Adipocyte (in vitro differentiated cells): ENCODE results near the gene ZNF446.
A peak's percentile ranks its signal among the peaks of the same experiment; 100 is the strongest.
"Not testable (repeated sequence)": the region's sequence is repeated elsewhere in the genome, so short reads cannot be mapped to it uniquely, and the experiment has no call there.

ENCODE experiments used
- DNase-seq: peaks from one replicate; pipeline ENCODE4 v3.0.0-alpha.2; 2015; ENCODE audit warnings: low read depth
- H3K27me3 ChIP-seq: replicated peaks from 2 replicates; pipeline ENCODE4 v1.7.0; 2013; ENCODE audit warnings: mild to moderate bottlenecking, low read length, moderate library complexity; ENCODE audit not compliant: control insufficient read depth, insufficient read depth
- H3K36me3 ChIP-seq: 2 replicates; pipeline ENCODE4 v1.7.0; 2013; ENCODE audit warnings: low read length, mild to moderate bottlenecking, moderate library complexity; ENCODE audit not compliant: control insufficient read depth, insufficient read depth, severe bottlenecking
- H3K4me1 ChIP-seq: 2 replicates; pipeline ENCODE4 v1.7.0; 2013; ENCODE audit warnings: mild to moderate bottlenecking, low read length, moderate library complexity; ENCODE audit not compliant: control insufficient read depth, insufficient read depth
- H3K4me3 ChIP-seq: 2 replicates; pipeline ENCODE4 v1.7.0; 2013; ENCODE audit warnings: mild to moderate bottlenecking, low read length, moderate library complexity
- H3K9ac ChIP-seq: 2 replicates; pipeline ENCODE4 v1.7.0; 2013; ENCODE audit warnings: mild to moderate bottlenecking, low read length, moderate library complexity
- H3K9me3 ChIP-seq: 2 replicates; pipeline ENCODE4 v1.7.0; 2013; ENCODE audit warnings: mild to moderate bottlenecking, low read length, moderate library complexity; ENCODE audit not compliant: control insufficient read depth

The ZNF446 gene

GRCh38 chr19:58475714-58476497 is at the start of gene ZNF446:
TSS of gene ZNF446 (plus strand) at chr19:58476352. CDS start at chr19:58477219, 867 bp downstream.
- peaks cover 17% of the 10 kb centered on the region for H3K36me3 ChIP-seq
- peaks cover 22% of the 10 kb centered on the region for H3K4me1 ChIP-seq
- no peaks in the 10 kb centered on the region for H3K9me3 ChIP-seq
- peak within 1 kb of the TSS; percentile 92 for H3K9ac ChIP-seq
- peak; percentile 95 for DNase-seq
- peak within 1 kb of the TSS; percentile 89 for H3K4me3 ChIP-seq
- no peaks in the 10 kb centered on the region for H3K27me3 ChIP-seq

- Histone ChIP-seq H3K4me3 (no peak overlapping the region), H3K4me1 (no peaks in the 10 kb centered on the region), H3K36me3 (peaks cover 44% of the 10 kb centered on the region), H3K9ac (no peak overlapping the region), H3K27me3 (no peaks in the 10 kb centered on the region), H3K9me3 (peaks cover 56% of the 10 kb centered on the region)
- DNase-seq, result no peak
Observed at GRCh38 chr19:58428617-58429016, 47.5 kb upstream of the ZNF446 start.

GRCh38 chr19:58429745-58430144 is 46.4 kb upstream of the ZNF446 start:
- peak overlapping the region; percentile 60 for H3K4me3 ChIP-seq
- no peaks in the 10 kb centered on the region for H3K4me1 ChIP-seq
- H3K9me3 ChIP-seq, result peaks cover 67% of the 10 kb centered on the region
- DNase-seq, result no peak
- H3K27me3 ChIP-seq, result no peaks in the 10 kb centered on the region
- peaks cover 54% of the 10 kb centered on the region for H3K36me3 ChIP-seq
- no peak overlapping the region for H3K9ac ChIP-seq

GRCh38 chr19:58434217-58434616 is 41.9 kb upstream of the ZNF446 start:
- H3K36me3 ChIP-seq, result peaks cover 74% of the 10 kb centered on the region
- H3K9me3 ChIP-seq, result peaks cover 82% of the 10 kb centered on the region
- H3K4me3 ChIP-seq, result peak overlapping the region; percentile 65
- DNase-seq, result no peak
- no peaks in the 10 kb centered on the region for H3K27me3 ChIP-seq
- H3K4me1 ChIP-seq, result peaks cover 5% of the 10 kb centered on the region
- no peak overlapping the region for H3K9ac ChIP-seq

GRCh38 chr19:58439576-58440554 is 36.3 kb upstream of the ZNF446 start, which contains the start of gene ZNF132:
TSS of gene ZNF132 (minus strand) at chr19:58440153. CDS start at chr19:58439821, 332 bp downstream.
- peaks cover 17% of the 10 kb centered on the region for H3K4me1 ChIP-seq
- H3K27me3 ChIP-seq, result no peaks in the 10 kb centered on the region
- peaks cover 23% of the 10 kb centered on the region for H3K36me3 ChIP-seq
- H3K9ac ChIP-seq, result peak within 1 kb of the TSS; percentile 87
- peak; percentile 100 for DNase-seq
- H3K9me3 ChIP-seq, result peaks cover 27% of the 10 kb centered on the region
- peak within 1 kb of the TSS; percentile 92 for H3K4me3 ChIP-seq

GRCh38 chr19:58440556-58440955 is 35.6 kb upstream of the ZNF446 start:
- no peaks in the 10 kb centered on the region for H3K27me3 ChIP-seq

GRCh38 chr19:58442986-58443385 is 33.2 kb upstream of the ZNF446 start:
- H3K27me3 ChIP-seq, H3K9me3 ChIP-seq, H3K36me3 ChIP-seq, H3K9ac ChIP-seq, H3K4me3 ChIP-seq, DNase-seq: not testable (repeated sequence)
- peaks cover 17% of the 10 kb centered on the region for H3K4me1 ChIP-seq

More at GRCh38 chr19:58440556-58440955, 35.6 kb upstream of the ZNF446 start:
- Histone ChIP-seq H3K36me3 (peaks cover 16% of the 10 kb centered on the region), H3K9me3 (peaks cover 20% of the 10 kb centered on the region), H3K9ac (peak overlapping the region; percentile 69), H3K4me3 (peak overlapping the region; percentile 92), H3K4me1 (peaks cover 17% of the 10 kb centered on the region)
- no peak for DNase-seq

GRCh38 chr19:58448860-58449259 is 27.3 kb upstream of the ZNF446 start:
- not testable (repeated sequence) for H3K4me3 ChIP-seq, H3K9me3 ChIP-seq, H3K36me3 ChIP-seq, H3K4me1 ChIP-seq, H3K9ac ChIP-seq, H3K27me3 ChIP-seq, DNase-seq

- not testable (repeated sequence) for H3K9ac ChIP-seq, H3K4me1 ChIP-seq, H3K9me3 ChIP-seq, DNase-seq, H3K27me3 ChIP-seq, H3K4me3 ChIP-seq
- H3K36me3 ChIP-seq, result peaks cover 14% of the 10 kb centered on the region
Observed at GRCh38 chr19:58449980-58450379, 26.2 kb upstream of the ZNF446 start.

- peak; percentile 17 for DNase-seq
- Histone ChIP-seq H3K27me3 (no peaks in the 10 kb centered on the region), H3K9me3 (no peaks in the 10 kb centered on the region), H3K9ac (peak overlapping the region; percentile 90), H3K4me3 (peak overlapping the region; percentile 92), H3K36me3 (peaks cover 14% of the 10 kb centered on the region), H3K4me1 (peaks cover 5% of the 10 kb centered on the region)
Observed at GRCh38 chr19:58450856-58451357, 25.2 kb upstream of the ZNF446 start.
